DOHH2 (cell line): ENCODE results near the gene RCOR1.

Source experiments
- CTCF ChIP-seq: fragments of 200-600 bp; sonication (generic); IDR thresholded peaks from one replicate; pipeline ENCODE4 v1.5.1; 2014; ENCODE audit warnings: antibody characterized with exemption, mild to moderate bottlenecking, low read depth, low read length; ENCODE audit not compliant: poor library complexity, severe bottlenecking
- EZH2phosphoT487 ChIP-seq: fragments of 200-600 bp; sonication (generic); IDR thresholded peaks from 2 replicates; pipeline ENCODE4 v1.6.1; 2017; ENCODE audit warnings: borderline replicate concordance, mild to moderate bottlenecking, antibody characterized with exemption, low read length, moderate library complexity, mixed read lengths

GRCh38 chr14:102699416-102700110 lies 107.1 kb downstream of the RCOR1 start:
- TF ChIP-seq CTCF (no peak), EZH2phosphoT487 (no peak)
